HG03342 (cell line): ENCODE results near the gene CPNE8.

ENCODE experiments used
- ATAC-seq: cut with Tn5 transposase; IDR thresholded peaks from one replicate; pipeline ENCODE4 v1.9.1; 2021; ENCODE audit warnings: mild to moderate bottlenecking, moderate library complexity; ENCODE audit not compliant: unreplicated experiment

Gene CPNE8

GRCh38 chr12:38653650-38654049, 251.7 kb downstream of the CPNE8 start:
- ATAC-seq, result no peak

GRCh38 chr12:38648813-38649212, 256.6 kb downstream of the CPNE8 start:
- ATAC-seq, result no peak

GRCh38 chr12:38646146-38646545, 259.2 kb downstream of the CPNE8 start:
- ATAC-seq, result no peak

- ATAC-seq, result no peak
These were observed 265.8 kb downstream of the CPNE8 start for GRCh38 chr12:38639625-38640024.

GRCh38 chr12:38638401-38638800, 267.0 kb downstream of the CPNE8 start:
- ATAC-seq, result no peak

GRCh38 chr12:38633511-38633910, 271.9 kb downstream of the CPNE8 start:
- ATAC-seq, result no peak

GRCh38 chr12:38629064-38629463, 276.3 kb downstream of the CPNE8 start:
- no peak for ATAC-seq

GRCh38 chr12:38628288-38628687, 277.1 kb downstream of the CPNE8 start:
- ATAC-seq, result no peak

- no peak for ATAC-seq
These were observed 280.1 kb downstream of the CPNE8 start for GRCh38 chr12:38625306-38625705.

- no peak for ATAC-seq
These were observed 291.2 kb downstream of the CPNE8 start for GRCh38 chr12:38614171-38614570.

GRCh38 chr12:38610808-38611350, 294.5 kb downstream of the CPNE8 start:
- ATAC-seq, result no peak

- ATAC-seq, result no peak
These were observed 298.1 kb downstream of the CPNE8 start for GRCh38 chr12:38607295-38607694.
